HepG2 (cell line): ENCODE data around the gene MTHFR. TPM values are rescaled to one million over a fixed set of nuclear protein-coding genes. Genes with fewer than 3 reads are reported as not detected.

Source experiments
- FOXJ3 ChIP-seq: sonication (generic); formaldehyde crosslinking; IDR thresholded peaks from 2 replicates; pipeline ENCODE4 v1.4.0; 2020; ENCODE audit warnings: missing genetic modification reagents, mild to moderate bottlenecking, borderline replicate concordance
- HNRNPUL1 ChIP-seq: fragments of 200-400 bp; formaldehyde crosslinking; IDR thresholded peaks from 2 replicates; pipeline ENCODE4 v1.6.1; 2017; ENCODE audit warnings: low read depth, mild to moderate bottlenecking, low read length, moderate library complexity
- IKZF1 ChIP-seq: fragments of 450-650 bp; IDR thresholded peaks from 2 replicates; pipeline ENCODE4 v1.7.1; 2016
- KMT2A ChIP-seq: sonication (generic); formaldehyde crosslinking; IDR thresholded peaks from 2 replicates; pipeline ENCODE4 v1.4.0; 2020; ENCODE audit warnings: missing genetic modification reagents
- MAFF ChIP-seq: IDR thresholded peaks from 2 replicates; pipeline ENCODE4 v1.6.1; 2011; ENCODE audit warnings: low read depth, low read length, improper control_type of control experiment
- MAFK ChIP-seq, 2 experiments: IDR thresholded peaks in 1 of 2; conservative IDR thresholded peaks in 1 of 2; 2 replicates each; pipeline ENCODE4 v1.6.1; 2011; ENCODE audit warnings: improper control_type of control experiment in 2 of 2, low read length in 2 of 2
- NRL ChIP-seq: sonication (generic); formaldehyde crosslinking; IDR thresholded peaks from 2 replicates; pipeline ENCODE4 v1.5.0; 2020; ENCODE audit warnings: missing genetic modification reagents, mild to moderate bottlenecking, moderate library complexity, borderline replicate concordance
- POLR2A ChIP-seq, 2 experiments: IDR thresholded peaks; 2 replicates each; pipeline ENCODE4 v1.6.1; 2011; ENCODE audit warnings: low read depth in 2 of 2, low read length in 2 of 2, mild to moderate bottlenecking in 1 of 2, moderate library complexity in 1 of 2; ENCODE audit not compliant: insufficient read depth in 1 of 2
- YEATS4 ChIP-seq: sonication (generic); formaldehyde crosslinking; IDR thresholded peaks from 2 replicates; pipeline ENCODE4 v1.4.0; 2020; ENCODE audit warnings: missing genetic modification reagents, borderline replicate concordance
- ZKSCAN5 ChIP-seq: sonication (generic); formaldehyde crosslinking; IDR thresholded peaks from 2 replicates; pipeline ENCODE4 v1.5.1; 2020; ENCODE audit warnings: mild to moderate bottlenecking, missing genetic modification reagents
- ZNF333 ChIP-seq: sonication (generic); formaldehyde crosslinking; IDR thresholded peaks from 2 replicates; pipeline ENCODE4 v1.4.0; 2020; ENCODE audit warnings: mild to moderate bottlenecking, missing genetic modification reagents, borderline replicate concordance
- ZNF44 ChIP-seq: sonication (generic); formaldehyde crosslinking; IDR thresholded peaks from 2 replicates; pipeline ENCODE4 v1.5.1; 2020; ENCODE audit warnings: mild to moderate bottlenecking, missing genetic modification reagents
- ZNF598 ChIP-seq: sonication (generic); formaldehyde crosslinking; IDR thresholded peaks from 2 replicates; pipeline ENCODE4 v1.5.1; 2020; ENCODE audit warnings: mild to moderate bottlenecking, missing genetic modification reagents, borderline replicate concordance
- polyA plus RNA-seq, 8 experiments: library from polyadenylated mRNA; depleted of rRNA in 3 of 8; stranded (reverse) in 7 of 8; unstranded in 1 of 8; fragments of >200 nt; fragmentation: Illumina TruSeq in 4 of 8; extraction: Trizol in 4 of 8; gene quantifications; 2 replicates each; pipeline versions ENCODE4 v1.2.1 to v1.2.3, GENCODE V29; 2011 to 2016; ENCODE audit warnings: low read depth in 4 of 8, missing spikeins in 1 of 8, mixed read lengths in 1 of 8; ENCODE audit not compliant: insufficient read depth in 1 of 8
- total RNA-seq, 5 experiments: library from RNA; depleted of rRNA; stranded (reverse); fragments of >200 nt; fragmentation: Illumina TruSeq; extraction: Trizol; gene quantifications; 2 replicates each; pipeline ENCODE4 v1.2.3, GENCODE V29; 2016; ENCODE audit warnings: low read depth in 1 of 5
- TF ChIP-seq, protein P1 (sequence below): sonication (generic); formaldehyde crosslinking; IDR thresholded peaks from 2 replicates; pipeline ENCODE4 v1.4.0; 2020; ENCODE audit warnings: mild to moderate bottlenecking, missing genetic modification reagents, borderline replicate concordance
- TF ChIP-seq, protein P2 (sequence below): IDR thresholded peaks from 2 replicates; pipeline ENCODE4 v1.6.1; 2016; ENCODE audit warnings: low read depth, missing genetic modification reagents, missing compliant biosample characterization
- TF ChIP-seq, protein P3 (sequence below): sonication (generic); formaldehyde crosslinking; IDR thresholded peaks from 2 replicates; pipeline ENCODE4 v1.5.1; 2020; ENCODE audit warnings: missing genetic modification reagents, mild to moderate bottlenecking, borderline replicate concordance
- TF ChIP-seq, protein P4 (sequence below): sonication (generic); formaldehyde crosslinking; IDR thresholded peaks from 2 replicates; pipeline ENCODE4 v1.4.0; 2020; ENCODE audit warnings: mild to moderate bottlenecking, missing genetic modification reagents

Gene MTHFR
- total and polyA plus RNA-seq, 2 of the 13 experiments (the other 11 are each of a cell fraction or from before 2014, with no cell fraction given) = 3.8 to 8.2 TPM

DNA sequence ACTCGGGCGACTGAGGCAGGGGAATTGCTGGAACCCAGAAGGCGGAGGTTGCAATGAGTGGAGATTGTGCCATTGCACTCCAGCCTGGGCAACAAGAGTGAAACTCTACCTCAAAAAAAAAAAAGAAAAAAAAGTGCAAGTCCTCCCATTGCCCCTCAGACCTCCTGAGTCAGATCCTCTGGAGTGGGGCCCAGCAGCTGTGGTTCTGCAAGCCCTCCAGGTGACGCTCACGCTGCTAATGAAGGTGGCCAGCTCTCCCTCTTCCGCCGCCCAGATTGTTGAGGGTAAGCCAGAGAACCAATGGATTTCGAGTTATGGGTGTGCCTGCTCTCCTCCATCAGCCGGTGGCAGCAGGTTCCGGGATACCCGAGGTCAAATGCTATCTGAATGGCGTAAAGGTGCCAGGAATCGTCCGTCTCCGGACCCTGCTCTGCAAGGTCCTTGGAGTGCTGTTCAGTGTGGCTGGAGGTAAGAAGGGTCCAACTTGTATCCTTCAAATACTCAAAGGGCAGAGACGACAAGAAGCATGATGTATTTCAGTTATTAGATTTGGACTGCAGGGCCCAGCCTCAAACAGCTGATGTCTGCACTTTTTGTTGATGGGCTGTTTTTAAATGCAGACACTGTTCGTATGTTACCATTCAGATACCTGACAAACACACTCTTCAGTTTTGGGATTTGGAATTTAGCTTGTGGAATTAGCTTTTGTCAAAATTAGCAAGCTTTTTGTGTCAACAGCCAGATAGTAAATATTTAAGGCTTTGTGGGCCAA, 17.8 kb upstream of the MTHFR start (continued):
- TF ChIP-seq, protein P1, sequence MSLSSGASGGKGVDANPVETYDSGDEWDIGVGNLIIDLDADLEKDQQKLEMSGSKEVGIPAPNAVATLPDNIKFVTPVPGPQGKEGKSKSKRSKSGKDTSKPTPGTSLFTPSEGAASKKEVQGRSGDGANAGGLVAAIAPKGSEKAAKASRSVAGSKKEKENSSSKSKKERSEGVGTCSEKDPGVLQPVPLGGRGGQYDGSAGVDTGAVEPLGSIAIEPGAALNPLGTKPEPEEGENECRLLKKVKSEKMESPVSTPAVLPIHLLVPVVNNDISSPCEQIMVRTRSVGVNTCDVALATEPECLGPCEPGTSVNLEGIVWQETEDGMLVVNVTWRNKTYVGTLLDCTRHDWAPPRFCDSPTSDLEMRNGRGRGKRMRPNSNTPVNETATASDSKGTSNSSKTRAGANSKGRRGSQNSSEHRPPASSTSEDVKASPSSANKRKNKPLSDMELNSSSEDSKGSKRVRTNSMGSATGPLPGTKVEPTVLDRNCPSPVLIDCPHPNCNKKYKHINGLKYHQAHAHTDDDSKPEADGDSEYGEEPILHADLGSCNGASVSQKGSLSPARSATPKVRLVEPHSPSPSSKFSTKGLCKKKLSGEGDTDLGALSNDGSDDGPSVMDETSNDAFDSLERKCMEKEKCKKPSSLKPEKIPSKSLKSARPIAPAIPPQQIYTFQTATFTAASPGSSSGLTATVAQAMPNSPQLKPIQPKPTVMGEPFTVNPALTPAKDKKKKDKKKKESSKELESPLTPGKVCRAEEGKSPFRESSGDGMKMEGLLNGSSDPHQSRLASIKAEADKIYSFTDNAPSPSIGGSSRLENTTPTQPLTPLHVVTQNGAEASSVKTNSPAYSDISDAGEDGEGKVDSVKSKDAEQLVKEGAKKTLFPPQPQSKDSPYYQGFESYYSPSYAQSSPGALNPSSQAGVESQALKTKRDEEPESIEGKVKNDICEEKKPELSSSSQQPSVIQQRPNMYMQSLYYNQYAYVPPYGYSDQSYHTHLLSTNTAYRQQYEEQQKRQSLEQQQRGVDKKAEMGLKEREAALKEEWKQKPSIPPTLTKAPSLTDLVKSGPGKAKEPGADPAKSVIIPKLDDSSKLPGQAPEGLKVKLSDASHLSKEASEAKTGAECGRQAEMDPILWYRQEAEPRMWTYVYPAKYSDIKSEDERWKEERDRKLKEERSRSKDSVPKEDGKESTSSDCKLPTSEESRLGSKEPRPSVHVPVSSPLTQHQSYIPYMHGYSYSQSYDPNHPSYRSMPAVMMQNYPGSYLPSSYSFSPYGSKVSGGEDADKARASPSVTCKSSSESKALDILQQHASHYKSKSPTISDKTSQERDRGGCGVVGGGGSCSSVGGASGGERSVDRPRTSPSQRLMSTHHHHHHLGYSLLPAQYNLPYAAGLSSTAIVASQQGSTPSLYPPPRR (CRISPR knock-in tag) = no peak
- TF ChIP-seq, protein P2, sequence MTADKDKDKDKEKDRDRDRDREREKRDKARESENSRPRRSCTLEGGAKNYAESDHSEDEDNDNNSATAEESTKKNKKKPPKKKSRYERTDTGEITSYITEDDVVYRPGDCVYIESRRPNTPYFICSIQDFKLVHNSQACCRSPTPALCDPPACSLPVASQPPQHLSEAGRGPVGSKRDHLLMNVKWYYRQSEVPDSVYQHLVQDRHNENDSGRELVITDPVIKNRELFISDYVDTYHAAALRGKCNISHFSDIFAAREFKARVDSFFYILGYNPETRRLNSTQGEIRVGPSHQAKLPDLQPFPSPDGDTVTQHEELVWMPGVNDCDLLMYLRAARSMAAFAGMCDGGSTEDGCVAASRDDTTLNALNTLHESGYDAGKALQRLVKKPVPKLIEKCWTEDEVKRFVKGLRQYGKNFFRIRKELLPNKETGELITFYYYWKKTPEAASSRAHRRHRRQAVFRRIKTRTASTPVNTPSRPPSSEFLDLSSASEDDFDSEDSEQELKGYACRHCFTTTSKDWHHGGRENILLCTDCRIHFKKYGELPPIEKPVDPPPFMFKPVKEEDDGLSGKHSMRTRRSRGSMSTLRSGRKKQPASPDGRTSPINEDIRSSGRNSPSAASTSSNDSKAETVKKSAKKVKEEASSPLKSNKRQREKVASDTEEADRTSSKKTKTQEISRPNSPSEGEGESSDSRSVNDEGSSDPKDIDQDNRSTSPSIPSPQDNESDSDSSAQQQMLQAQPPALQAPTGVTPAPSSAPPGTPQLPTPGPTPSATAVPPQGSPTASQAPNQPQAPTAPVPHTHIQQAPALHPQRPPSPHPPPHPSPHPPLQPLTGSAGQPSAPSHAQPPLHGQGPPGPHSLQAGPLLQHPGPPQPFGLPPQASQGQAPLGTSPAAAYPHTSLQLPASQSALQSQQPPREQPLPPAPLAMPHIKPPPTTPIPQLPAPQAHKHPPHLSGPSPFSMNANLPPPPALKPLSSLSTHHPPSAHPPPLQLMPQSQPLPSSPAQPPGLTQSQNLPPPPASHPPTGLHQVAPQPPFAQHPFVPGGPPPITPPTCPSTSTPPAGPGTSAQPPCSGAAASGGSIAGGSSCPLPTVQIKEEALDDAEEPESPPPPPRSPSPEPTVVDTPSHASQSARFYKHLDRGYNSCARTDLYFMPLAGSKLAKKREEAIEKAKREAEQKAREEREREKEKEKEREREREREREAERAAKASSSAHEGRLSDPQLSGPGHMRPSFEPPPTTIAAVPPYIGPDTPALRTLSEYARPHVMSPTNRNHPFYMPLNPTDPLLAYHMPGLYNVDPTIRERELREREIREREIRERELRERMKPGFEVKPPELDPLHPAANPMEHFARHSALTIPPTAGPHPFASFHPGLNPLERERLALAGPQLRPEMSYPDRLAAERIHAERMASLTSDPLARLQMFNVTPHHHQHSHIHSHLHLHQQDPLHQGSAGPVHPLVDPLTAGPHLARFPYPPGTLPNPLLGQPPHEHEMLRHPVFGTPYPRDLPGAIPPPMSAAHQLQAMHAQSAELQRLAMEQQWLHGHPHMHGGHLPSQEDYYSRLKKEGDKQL = no peak
- TF ChIP-seq ZNF44 = no peak
- TF ChIP-seq FOXJ3 = no peak
- TF ChIP-seq MAFK (conservative IDR thresholded peaks at IDR 0.05 in 1 of 2, IDR thresholded peaks at IDR 0.05 in 1 of 2; ENCODE audit: low read length in 2 of 2) = peak; percentile 64 to 75
- no peak for TF ChIP-seq HNRNPUL1
- TF ChIP-seq KMT2A = no peak
- TF ChIP-seq ZKSCAN5 (CRISPR knock-in tag) = no peak
- no peak for TF ChIP-seq NRL
- TF ChIP-seq POLR2A (IDR thresholded peaks at IDR 0.05; ENCODE audit: insufficient read depth in 1 of 2, low read depth in 2 of 2, low read length in 2 of 2) = peak in 1 of 2 experiments; percentile 37; a peak in 1 of 4 replicates
- TF ChIP-seq ZNF333 (CRISPR knock-in tag) = no peak
- no peak for TF ChIP-seq YEATS4 (CRISPR knock-in tag)
- TF ChIP-seq, protein P3, sequence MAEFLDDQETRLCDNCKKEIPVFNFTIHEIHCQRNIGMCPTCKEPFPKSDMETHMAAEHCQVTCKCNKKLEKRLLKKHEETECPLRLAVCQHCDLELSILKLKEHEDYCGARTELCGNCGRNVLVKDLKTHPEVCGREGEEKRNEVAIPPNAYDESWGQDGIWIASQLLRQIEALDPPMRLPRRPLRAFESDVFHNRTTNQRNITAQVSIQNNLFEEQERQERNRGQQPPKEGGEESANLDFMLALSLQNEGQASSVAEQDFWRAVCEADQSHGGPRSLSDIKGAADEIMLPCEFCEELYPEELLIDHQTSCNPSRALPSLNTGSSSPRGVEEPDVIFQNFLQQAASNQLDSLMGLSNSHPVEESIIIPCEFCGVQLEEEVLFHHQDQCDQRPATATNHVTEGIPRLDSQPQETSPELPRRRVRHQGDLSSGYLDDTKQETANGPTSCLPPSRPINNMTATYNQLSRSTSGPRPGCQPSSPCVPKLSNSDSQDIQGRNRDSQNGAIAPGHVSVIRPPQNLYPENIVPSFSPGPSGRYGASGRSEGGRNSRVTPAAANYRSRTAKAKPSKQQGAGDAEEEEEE (CRISPR knock-in tag) = no peak
- TF ChIP-seq, protein P4, sequence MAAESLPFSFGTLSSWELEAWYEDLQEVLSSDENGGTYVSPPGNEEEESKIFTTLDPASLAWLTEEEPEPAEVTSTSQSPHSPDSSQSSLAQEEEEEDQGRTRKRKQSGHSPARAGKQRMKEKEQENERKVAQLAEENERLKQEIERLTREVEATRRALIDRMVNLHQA = no peak
- no peak for TF ChIP-seq IKZF1
- TF ChIP-seq ZNF598 = no peak
- peak; percentile 54; the same call in 1 of the 2 replicates for TF ChIP-seq MAFF
